ENCODE results near the gene MSI2.

MSI2 gene

DNA sequence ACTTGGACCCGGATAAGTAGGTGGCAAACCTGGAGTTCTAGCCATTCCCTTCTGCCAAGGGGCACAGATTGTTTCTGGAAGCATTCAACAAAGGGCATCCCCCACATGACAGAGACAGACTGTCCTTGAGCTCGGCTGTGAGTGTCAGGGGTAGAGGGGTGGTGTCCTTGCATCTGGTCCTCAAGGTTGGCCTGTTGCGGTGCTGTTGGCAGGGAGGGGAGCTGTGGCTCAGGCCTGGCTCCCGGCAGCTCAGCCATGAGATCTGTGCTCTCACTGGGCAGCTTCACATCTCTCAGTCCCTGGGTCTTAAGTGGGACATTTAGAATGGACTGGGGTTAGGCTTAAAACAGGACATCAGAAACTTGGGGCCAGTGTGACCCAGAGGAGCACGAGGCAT lies 468.4 kb downstream of the MSI2 start:
- DNase-seq: no peak

DNA sequence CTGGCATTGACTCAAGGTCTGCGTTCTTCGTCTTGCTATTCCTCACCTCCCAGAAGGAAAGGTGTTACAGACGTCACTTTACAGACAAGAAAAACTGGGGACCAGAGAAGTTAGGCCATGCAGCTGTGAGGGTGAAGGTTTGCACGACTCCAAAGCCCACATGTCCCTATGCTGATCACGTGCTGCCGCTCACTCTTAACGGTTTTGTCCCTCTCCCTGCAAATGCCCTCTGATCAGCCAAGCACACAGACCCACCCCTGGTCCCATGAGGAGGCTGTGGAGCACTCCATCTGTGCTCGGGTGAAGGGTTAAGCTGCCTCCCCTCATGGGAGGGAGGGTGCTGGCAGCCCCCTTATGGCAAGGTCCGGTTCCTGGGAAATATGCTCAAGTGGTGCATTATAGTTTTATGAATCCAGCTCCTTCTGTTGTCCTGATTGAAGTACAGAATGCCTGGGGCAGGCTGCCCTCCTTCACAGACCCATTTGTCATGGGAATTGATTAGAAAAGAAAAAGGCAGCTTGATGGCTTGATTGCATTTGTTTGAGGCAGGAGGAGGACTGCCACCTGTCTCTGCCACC lies 470.0 kb downstream of the MSI2 start:
- no peak for DNase-seq

DNA sequence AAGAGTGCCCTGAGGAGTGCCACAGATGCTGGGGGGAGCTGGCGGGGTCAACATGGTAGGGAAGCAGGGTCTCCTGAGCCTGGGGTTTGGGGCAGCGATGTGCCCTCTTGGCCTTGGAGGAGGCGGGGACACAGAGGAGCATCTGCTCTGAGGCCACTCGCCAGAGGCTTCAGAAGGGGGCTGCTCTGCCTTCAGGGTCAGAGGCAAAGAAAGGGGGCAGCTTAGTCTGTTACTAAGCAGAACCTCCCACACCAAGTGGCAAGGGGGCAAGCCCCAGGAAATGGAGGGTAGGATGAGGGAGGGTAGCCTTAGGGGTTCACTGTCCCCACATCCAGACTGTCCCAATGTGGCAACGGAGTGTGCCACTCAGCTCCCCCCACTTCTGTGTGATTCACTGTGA lies 470.5 kb downstream of the MSI2 start:
- no peak for DNase-seq

DNA sequence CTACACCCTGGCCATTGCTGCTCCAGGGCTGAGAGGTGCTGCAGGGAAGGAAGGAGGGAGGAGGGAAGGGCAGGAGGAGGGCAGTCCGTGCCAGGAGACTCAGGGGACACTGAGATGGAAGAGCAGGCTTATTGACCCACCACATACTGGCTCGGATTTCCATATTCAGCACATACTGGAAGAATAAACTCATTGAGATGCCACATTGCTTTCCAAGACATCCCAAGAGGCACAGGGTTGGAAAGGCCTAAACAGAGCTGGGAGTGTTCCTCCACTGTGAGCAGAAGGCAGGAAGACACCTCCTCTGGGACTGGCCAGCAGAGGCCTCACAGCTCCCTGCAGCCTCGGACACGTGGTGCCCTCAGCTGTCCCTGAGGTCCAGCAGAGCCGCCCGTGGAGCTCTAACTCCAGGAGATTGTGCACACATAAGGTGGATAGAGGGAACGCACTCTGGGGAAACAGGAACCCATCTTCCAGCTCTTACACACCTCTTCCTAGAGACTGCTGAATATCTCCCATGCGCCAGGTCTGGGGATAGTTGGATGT lies 471.4 kb downstream of the MSI2 start:
- DNase-seq: no peak

DNA sequence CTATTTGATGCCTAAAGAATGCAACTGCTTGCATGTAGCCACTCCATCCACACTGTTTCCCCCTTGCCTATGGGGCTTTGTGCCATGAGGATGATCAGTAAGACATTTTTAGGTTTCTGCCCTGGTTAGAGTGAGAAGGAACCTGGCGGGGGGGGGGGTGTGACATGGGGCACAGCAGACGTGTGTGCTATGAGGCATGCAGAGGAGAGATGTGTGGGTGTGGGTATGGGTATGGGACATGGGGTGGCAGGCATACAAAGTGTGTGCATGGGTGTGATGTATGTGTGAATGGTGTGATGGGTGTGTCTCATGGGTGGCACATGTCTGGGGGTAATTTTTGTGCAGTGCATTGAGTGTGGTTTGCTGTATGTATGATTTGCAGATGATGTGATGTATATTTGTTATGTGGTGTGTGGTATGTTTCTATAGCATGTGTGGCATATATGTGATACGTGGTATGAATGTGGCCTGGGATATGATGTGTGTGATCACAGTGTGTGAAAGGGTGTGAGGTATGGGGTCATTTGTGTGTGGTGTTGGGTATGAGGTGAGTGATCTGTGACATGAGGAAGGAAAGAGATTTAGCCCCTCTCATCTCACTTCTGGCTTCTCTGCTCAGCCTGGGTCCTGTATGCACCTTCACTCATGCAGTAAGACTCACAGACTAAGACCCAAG lies 473.8 kb downstream of the MSI2 start:
- no peak for DNase-seq

DNA sequence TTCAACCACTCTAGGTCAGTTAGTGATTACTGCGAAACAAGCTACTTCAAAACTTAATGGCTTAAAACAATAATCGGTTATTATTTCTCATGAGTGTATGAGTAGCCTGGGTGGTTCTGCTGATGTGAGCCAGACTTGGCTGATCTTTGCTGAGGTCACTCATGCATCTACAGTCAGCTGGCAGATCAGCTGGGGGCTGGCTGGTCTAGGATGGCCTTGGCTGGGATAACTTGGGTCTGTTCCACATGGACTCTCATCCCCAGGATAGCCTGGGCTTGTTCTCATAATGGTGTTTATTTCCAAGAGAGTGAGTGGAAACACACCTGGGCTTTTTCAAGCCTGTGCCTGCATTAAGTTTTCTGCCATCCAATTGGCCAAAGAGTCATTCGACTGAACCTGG lies 475.7 kb downstream of the MSI2 start:
- DNase-seq: no peak

DNA sequence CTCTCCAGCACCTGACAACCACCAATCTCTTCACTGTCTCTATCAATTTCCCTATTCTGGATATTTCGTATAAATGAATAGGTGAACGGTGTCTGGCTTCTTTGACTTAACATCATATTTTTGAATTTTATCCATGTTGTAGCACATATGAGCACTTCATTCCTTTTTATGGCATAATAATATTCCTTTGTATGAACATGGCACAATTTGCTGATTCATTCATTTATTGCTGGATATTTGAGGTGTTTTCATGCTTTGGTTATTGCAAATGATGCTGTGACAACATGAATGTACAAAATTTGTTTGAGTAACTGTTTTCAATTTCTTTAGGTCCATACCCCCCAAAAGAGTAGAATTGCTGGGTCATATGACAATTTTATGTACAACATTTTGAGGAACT lies 476.8 kb downstream of the MSI2 start:
- DNase-seq: no peak

All from amygdala (tissue), 56 donors.